A673 (cell line): Measurements from ENCODE around the gene PLET1. TPM values are rescaled to one million over a fixed set of nuclear protein-coding genes. Genes with fewer than 3 reads are reported as not detected.

Source experiments
- BruUV-seq: library from RNA; stranded (reverse); fragments of 400-500 nt; replicated peaks from 2 replicates; lab custom pipeline; 2021; lab: Mats Ljungman, UMichigan
- CTCF ChIA-PET: fragments of 300-600 bp; sonication (Branson Sonifier 250); formaldehyde crosslinking; loops from one replicate; lab custom pipeline; 2022; ENCODE audit warnings: antibody characterized with exemption; lab: Charles Lee
- POLR2A ChIA-PET: fragments of 300-600 bp; sonication (Branson Sonifier 250); formaldehyde crosslinking; loops from one replicate; lab custom pipeline; 2022; ENCODE audit warnings: antibody characterized with exemption; ENCODE audit not compliant: low non-redundant PET; lab: Charles Lee
- DNase-seq: peaks from one replicate; pipeline ENCODE4 v3.0.0-alpha.2; 2015; ENCODE audit warnings: low spot score
- H3K27ac ChIP-seq: fragments of 200-600 bp; sonication (generic); 2 replicates; pipeline ENCODE4 v1.5.1; 2016; ENCODE audit warnings: mixed run types, low read depth, mild to moderate bottlenecking, mixed read lengths, antibody characterized with exemption, low read length; ENCODE audit not compliant: poor library complexity, severe bottlenecking
- H3K27me3 ChIP-seq: fragments of 200-600 bp; sonication (generic); replicated peaks from 2 replicates; pipeline ENCODE4 v1.6.1; 2017; ENCODE audit warnings: mixed run types, low read depth, mild to moderate bottlenecking, mixed read lengths, antibody characterized with exemption, low read length; ENCODE audit not compliant: insufficient read depth, poor library complexity
- H3K36me3 ChIP-seq: fragments of 200-600 bp; sonication (generic); 2 replicates; pipeline ENCODE4 v1.6.1; 2016; ENCODE audit warnings: mixed run types, mild to moderate bottlenecking, mixed read lengths, antibody characterized with exemption, low read length; ENCODE audit not compliant: insufficient read depth, poor library complexity, severe bottlenecking
- H3K4me1 ChIP-seq: fragments of 200-600 bp; sonication (generic); 2 replicates; pipeline ENCODE4 v1.6.1; 2017; ENCODE audit warnings: mixed run types, mild to moderate bottlenecking, mixed read lengths, antibody characterized with exemption, low read length; ENCODE audit not compliant: insufficient read depth, poor library complexity, severe bottlenecking
- H3K4me3 ChIP-seq: fragments of 200-600 bp; sonication (generic); 2 replicates; pipeline ENCODE4 v1.5.1; 2016; ENCODE audit warnings: low read depth, mixed run types, mild to moderate bottlenecking, mixed read lengths, low read length; ENCODE audit not compliant: poor library complexity, severe bottlenecking
- H3K9me3 ChIP-seq: fragments of 200-600 bp; sonication (generic); 2 replicates; pipeline ENCODE4 v1.6.1; 2016; ENCODE audit warnings: mixed run types, low read depth, mild to moderate bottlenecking, mixed read lengths, antibody characterized with exemption, low read length; ENCODE audit not compliant: poor library complexity, severe bottlenecking
- EZH2 ChIP-seq: fragments of 200-600 bp; sonication (generic); IDR thresholded peaks from 2 replicates; pipeline ENCODE4 v1.6.1; 2017; ENCODE audit warnings: borderline replicate concordance, low read depth, mild to moderate bottlenecking, mixed read lengths, antibody characterized with exemption, low read length; ENCODE audit not compliant: poor library complexity, severe bottlenecking
- intact Hi-C: fragments of 100-400 bp; cut with micrococcal nuclease; formaldehyde crosslinking; loops from one replicate; pipeline ENCODE4 v1.10.0; 2022; ENCODE audit not compliant: unreplicated experiment
- total RNA-seq: library from RNA; stranded (reverse); gene quantifications from 2 replicates; pipeline ENCODE4 v1.2.3, GENCODE V29; 2021
- TF ChIP-seq, protein P1 (sequence below): fragments of 300-800, 200-600 bp; sonication (generic); conservative IDR thresholded peaks from 2 replicates; pipeline ENCODE4 v1.5.1; 2017; ENCODE audit warnings: low read depth, mild to moderate bottlenecking, antibody characterized with exemption, low read length, moderate library complexity, mixed read lengths

Gene PLET1
- total RNA-seq, 1 experiment from 2014 or later: not detected

DNA sequence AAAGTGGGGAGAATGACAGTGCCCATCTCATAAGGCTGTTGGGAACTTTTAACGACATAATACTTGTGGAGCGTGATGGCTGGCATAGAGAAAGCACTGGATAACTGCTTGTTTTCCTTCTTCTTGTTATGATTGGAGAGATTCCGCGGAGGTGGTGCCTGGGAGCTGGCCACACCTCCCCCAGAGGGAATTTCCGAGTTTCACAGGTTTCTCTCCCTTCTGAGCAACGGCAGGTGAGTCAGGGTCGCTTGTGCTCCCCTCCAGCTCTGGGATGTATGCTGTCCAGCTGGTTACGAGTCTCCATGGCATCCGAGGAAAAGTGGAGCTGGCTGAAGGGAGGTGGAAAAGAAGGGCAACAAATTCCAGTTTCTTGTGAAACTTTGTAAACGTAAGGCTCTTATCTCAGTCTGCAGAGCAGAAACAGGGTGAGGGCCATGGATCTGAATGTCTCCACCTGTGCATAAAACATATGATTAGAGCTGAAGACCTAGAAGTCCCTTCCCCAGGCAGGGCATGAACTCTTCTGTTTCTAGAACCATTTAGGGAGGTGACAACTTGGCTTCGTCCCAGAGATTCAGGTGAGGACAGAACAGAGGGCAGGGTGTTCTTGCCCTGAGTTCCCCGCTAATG lies 10.0 kb upstream of the PLET1 start:
- POLR2A ChIA-PET: no interaction called here
- intact Hi-C loops: no loop called here
- no TSS peak for BruUV-seq
- H3K9me3 ChIP-seq: no peaks in the 10 kb centered on the region
- DNase-seq: no peak
- no peaks in the 10 kb centered on the region for H3K4me1 ChIP-seq
- no peak for TF ChIP-seq EZH2
- TF ChIP-seq, protein P1, sequence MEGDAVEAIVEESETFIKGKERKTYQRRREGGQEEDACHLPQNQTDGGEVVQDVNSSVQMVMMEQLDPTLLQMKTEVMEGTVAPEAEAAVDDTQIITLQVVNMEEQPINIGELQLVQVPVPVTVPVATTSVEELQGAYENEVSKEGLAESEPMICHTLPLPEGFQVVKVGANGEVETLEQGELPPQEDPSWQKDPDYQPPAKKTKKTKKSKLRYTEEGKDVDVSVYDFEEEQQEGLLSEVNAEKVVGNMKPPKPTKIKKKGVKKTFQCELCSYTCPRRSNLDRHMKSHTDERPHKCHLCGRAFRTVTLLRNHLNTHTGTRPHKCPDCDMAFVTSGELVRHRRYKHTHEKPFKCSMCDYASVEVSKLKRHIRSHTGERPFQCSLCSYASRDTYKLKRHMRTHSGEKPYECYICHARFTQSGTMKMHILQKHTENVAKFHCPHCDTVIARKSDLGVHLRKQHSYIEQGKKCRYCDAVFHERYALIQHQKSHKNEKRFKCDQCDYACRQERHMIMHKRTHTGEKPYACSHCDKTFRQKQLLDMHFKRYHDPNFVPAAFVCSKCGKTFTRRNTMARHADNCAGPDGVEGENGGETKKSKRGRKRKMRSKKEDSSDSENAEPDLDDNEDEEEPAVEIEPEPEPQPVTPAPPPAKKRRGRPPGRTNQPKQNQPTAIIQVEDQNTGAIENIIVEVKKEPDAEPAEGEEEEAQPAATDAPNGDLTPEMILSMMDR: no peak
- CTCF ChIA-PET: no interaction called here
- no peak overlapping the region for H3K27ac ChIP-seq
- no peaks in the 10 kb centered on the region for H3K36me3 ChIP-seq
- H3K27me3 ChIP-seq: no peaks in the 10 kb centered on the region
- H3K4me3 ChIP-seq: no peak overlapping the region

- no TSS peak for BruUV-seq
- no peaks in the 10 kb centered on the region for H3K4me1 ChIP-seq
- H3K4me3 ChIP-seq: no peak overlapping the region
- no peak overlapping the region for H3K27ac ChIP-seq
- no peaks in the 10 kb centered on the region for H3K9me3 ChIP-seq
- intact Hi-C loops: no loop called here
- no peaks in the 10 kb centered on the region for H3K36me3 ChIP-seq
- ChIA-PET POLR2A (no interaction called here), CTCF (no interaction called here)
- DNase-seq: no peak
- no peaks in the 10 kb centered on the region for H3K27me3 ChIP-seq
- no peak for TF ChIP-seq EZH2
These were observed 8.5 kb upstream of the PLET1 start for GRCh38 chr11:112269139-112269538.

DNA sequence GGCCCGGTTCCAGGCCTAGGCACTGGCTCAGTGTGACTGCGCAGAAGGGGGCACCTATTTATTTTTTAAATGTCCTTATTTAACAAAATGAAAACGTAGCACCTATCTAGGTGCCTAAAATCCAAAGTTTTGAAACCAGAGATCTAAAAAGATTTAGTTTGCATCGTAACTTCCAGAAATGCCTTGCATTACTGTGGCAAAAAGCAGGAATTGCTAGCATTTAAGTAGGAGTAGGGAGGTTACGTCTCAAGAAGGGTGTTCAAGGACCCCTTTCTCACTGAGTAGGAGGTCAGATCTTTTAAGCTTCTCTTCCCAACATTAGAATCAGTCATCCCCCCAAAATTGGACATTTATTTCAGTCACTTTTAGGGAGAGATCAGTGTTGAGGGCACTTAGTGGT lies 7.7 kb upstream of the PLET1 start:
- no peak overlapping the region for H3K27ac ChIP-seq
- no peak overlapping the region for H3K4me3 ChIP-seq
- no peaks in the 10 kb centered on the region for H3K27me3 ChIP-seq
- H3K9me3 ChIP-seq: no peaks in the 10 kb centered on the region
- ChIA-PET POLR2A (no interaction called here), CTCF (no interaction called here)
- H3K36me3 ChIP-seq: no peaks in the 10 kb centered on the region
- no peaks in the 10 kb centered on the region for H3K4me1 ChIP-seq
- DNase-seq: no peak
- BruUV-seq: no TSS peak
- TF ChIP-seq, protein P1: no peak
- intact Hi-C loops: no loop called here

DNA sequence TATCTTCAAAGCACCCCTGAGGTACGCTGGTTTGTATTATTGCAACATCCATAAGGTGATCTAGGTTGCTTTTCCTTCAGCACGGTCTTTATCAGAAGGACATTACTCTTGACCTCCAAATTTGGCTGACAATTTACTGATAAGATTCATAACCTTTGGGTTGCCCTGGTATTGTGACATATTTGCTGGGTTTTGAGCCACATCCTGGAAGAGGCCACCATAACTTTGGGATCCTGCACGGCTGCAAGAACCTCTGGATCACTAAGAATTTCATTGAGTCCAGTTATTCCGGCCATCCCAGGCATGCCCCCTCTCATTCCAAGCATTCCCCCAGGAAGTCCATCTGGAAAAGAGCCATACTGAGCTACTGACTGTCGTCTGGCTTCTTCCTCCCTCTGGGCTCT lies 6.5 kb upstream of the PLET1 start:
- no peak overlapping the region for H3K27ac ChIP-seq
- DNase-seq: no peak
- no peak for TF ChIP-seq EZH2
- TF ChIP-seq, protein P1: no peak
- H3K27me3 ChIP-seq: no peaks in the 10 kb centered on the region
- no peak overlapping the region for H3K4me3 ChIP-seq
- no peaks in the 10 kb centered on the region for H3K9me3 ChIP-seq
- intact Hi-C loops: no loop called here
- H3K36me3 ChIP-seq: no peaks in the 10 kb centered on the region
- ChIA-PET CTCF (interaction anchor here (0.5 kb wide), 1 partner anchor 12 kb away, joined by 6 read pairs; no protein-coding TSS in a partner anchor), POLR2A (no interaction called here)
- H3K4me1 ChIP-seq: no peaks in the 10 kb centered on the region
- no TSS peak for BruUV-seq
